Cerebellar nuclear complex (tissue), 1 donor: Measurements from ENCODE around the gene AUTS2.

Experiments
- DNase-seq, 2 experiments: peaks; one replicate each; lab custom pipeline; 2025; lab: John Stamatoyannopoulos, UW

Gene AUTS2

DNA sequence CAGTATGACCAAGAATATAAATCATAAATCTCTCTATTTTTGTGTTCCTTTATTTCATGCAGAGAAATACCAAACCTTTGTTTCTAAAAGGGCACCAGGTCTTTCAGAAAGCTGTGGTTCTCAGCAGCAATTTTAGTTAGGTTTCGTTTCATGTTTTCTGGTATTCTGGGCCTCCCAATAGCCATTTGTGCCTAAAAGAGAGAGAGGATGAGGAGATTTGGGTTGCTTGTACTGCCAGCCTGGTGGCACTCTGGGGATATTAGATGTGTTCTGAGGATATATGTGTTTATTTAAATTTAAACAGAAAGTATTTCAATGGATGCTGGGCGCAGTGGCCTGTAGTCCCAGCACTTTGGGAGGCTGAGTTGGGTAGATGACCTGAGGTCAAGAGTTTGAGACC, 471.7 kb downstream of the AUTS2 start:
- DNase-seq: no peak

DNA sequence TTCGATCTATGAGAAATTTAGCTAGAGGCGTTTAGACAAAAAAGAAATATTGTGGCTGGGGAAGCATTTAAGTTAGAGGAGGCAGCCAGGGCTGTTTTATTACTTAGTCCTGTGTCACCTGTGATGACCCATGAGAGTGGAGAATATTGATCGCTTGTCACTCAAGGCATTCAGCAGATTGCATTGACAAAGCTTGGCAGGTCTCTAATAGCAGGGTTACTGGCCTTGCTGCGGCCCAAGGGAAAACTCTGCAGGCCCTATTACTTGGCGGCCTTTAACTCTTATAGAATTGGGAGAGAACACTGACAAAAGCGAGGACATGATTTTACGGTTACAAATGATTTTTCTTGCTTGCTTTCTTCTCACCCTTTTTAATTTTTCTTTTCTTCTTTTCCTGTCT, 473.5 kb downstream of the AUTS2 start:
- no peak for DNase-seq

DNA sequence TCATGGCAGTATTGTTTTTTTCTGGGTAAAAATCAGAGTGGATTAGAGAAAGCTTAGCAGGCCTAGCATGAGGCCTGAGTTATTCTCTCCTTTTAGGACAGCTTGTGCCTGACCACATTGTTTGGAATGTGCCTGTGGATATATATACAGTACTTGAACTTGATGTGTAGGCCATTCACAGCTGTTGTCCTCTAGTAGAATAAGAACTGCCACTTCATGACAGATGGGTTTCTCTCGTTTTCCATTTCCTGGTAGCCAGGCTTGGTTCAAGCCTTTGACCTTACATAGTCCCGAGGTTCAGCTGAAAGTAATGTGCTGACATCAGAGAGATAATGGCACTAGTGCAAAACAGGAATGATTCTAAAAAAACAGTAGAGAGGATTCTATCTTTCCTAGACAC, 473.9 kb downstream of the AUTS2 start:
- DNase-seq: no peak

DNA sequence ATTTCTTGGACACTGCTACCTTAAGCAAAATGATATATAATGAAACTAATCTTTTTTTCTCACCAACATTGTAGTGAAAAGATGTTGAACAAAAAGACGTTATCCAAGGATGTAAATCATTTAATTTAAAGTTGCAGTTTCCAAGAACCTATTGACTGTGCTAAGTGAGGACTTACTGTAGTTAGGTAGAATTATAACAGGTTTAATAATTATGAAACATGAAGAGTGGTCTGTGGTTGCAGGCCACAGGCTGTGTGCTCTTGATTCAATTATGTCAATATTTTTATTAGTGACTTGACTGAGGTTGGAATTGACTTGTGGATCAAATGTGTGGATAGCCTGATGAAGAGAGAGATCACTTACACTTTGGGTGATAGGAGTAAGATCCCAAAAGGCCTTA, 478.1 kb downstream of the AUTS2 start:
- no peak for DNase-seq

DNA sequence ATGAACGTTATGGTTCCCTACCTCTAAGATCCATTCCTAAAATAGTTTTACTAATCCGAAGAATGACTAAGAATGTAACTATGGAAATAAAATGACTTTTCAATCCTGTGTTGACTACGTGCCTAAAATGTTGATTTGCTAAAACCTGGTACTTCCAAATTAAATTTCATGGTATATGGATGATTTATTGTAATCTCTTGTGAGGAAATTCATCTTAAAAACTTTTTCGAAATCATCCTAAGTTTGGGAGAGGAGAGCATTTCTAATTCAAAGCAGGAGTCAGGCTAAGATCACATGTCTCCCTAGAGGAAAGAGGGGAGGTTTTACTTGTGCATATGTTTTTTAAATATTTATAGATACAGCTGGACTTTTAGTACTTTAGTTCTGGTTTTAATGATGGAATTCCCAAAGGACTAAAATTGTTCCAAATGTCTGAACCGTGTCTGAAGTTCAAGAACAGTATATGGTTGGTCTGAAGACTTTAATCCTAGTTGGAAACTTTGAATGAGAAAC, 483.9 kb downstream of the AUTS2 start:
- DNase-seq: no peak

DNA sequence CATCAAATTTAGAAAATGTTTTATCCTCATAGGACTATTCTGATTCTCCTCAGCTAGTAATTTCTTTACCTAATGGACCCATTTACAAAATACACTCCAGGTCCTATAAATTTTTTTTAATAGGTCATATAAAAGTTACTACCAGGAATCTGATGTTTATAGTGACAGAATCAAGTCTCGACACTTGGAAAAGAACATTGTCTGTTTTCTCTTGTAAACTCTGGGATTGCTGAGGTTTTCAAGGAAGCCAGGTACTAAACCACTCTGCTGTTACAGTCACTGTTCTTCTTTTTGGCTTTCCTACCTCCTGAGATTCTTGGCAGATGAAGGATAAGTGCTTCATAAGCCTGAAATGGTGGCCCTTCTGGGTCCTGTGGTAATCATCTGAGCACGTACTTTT, 493.1 kb downstream of the AUTS2 start:
- DNase-seq: no peak

DNA sequence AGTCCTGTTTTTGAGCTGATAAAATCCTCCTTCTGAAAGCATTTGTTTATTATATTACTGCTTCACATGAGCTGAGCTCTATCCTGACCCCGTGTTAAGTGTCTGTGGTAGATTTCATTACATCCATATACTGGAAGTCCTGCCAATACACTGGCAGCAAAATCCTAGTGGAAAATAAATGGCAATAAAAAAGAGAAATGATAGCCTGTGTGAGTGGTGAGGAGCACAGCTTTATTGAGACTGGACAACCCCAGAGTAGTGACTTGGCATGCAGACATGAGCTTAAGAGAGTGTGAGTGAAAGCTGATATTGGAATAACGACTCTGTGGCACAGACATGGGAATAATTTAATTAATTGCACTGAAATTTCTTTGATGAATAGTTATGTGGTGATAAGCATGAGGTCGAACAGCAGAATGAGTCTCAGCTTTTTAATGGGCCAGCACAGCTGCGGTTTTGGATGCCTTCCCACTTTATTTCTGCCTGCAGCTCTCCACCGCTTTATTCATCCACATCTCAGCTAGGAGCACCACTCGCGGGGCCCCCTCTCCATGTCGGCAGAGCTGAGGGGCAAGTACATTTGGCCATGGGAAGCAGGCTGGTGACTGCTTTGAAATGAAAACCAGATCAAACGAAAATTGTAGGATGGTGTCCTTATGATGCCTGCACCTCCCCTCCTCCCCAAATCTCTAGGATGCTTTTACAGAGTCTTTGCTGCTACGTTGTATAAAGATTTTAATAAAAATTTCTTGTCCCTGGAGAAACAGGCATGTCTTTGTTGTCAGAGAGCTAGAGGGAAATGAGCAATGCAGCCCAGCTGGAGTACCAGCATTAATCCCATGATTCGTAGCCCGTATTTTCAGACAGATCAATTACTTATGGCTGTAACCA, 494.3 kb downstream of the AUTS2 start:
- DNase-seq: no peak

DNA sequence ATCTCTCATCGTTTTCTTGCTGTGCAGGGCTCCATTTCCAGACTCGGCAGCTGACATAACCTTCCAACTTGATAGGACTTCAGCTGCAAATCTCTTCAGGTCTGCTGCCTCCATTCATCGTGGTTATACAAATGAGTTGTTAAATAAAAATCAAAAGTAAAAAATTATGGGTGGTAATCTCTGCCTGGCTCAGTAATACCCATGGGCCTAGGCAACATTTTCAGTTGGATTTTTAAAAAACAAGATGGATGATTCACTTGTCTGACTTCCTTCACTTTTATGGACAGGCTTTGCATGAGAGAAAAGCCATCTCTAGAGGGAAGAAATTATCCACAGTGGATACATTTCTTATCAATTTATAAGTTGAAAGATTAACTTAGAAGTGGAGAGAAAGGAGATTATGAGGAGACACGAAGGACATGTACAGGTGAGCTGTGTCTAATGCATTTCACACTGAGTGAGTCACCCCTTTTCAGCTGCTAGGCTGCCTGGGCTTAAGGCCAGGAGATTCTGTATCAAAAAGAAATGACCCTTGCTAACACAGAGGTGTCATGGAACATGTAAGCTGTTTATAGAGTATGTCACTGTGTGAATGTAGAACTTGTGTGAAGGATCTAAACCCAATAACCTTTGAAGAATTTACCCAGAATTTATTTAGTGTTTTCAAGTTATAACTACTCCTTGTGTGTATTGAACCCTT, 495.1 kb downstream of the AUTS2 start:
- no peak for DNase-seq

DNA sequence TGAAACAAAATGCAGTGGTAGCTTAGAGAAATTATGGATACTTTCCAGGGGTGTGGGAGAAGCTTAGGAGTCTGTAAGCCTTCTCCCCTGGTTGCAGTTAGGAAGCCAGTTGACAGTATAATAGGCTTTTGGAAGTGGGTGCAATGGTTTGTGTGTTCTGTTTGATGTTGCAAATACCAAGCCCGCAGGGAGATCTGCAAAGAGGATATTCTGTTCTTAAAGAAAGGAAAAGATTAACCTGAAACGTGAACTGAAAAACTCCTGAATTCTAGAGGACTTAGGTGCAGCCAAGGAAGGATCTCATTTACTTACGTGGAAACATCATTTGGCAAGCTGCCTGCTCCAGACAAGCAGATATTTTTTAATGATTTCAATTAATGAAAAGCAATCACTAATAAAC, 496.6 kb downstream of the AUTS2 start:
- no peak for DNase-seq

DNA sequence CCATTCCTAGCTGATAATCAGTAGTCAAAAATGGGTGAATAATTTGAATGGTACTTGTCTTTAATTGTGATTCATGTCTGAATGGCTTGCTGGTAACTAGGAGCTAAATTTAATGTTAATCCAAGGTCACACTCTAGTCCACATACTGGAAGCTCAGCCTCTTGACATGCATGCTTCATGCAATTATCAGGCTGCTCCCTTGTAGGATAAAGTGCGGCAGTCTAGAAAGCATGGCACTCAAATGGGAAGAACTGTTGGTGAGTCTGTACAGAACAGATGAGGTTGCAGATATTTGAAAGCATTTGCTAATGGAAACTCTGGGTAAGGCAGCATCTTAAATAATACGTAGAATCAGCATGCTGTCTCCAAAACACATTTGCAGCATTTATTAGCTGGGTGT, 499.4 kb downstream of the AUTS2 start:
- DNase-seq: no peak

DNA sequence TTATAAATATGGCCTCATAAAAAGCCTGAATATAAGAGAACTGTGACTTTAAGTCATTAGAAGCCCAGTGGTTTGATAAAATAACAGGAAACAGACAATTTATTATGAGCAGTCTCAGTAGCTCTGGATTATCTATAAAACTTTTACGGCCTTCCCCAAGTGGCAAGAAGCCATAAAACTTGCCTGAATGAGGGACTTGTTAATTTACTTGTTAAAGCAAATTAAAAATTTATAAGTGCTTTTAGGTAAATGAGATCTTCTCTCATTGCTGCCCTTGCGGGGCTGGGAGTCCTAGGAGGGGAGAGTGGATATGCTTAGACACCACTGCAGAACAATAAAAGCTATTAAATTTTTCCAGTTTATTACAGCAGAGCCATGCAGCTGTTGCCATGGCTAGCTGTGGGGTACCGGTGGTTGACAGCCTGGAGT, 499.9 kb downstream of the AUTS2 start:
- DNase-seq: no peak

DNA sequence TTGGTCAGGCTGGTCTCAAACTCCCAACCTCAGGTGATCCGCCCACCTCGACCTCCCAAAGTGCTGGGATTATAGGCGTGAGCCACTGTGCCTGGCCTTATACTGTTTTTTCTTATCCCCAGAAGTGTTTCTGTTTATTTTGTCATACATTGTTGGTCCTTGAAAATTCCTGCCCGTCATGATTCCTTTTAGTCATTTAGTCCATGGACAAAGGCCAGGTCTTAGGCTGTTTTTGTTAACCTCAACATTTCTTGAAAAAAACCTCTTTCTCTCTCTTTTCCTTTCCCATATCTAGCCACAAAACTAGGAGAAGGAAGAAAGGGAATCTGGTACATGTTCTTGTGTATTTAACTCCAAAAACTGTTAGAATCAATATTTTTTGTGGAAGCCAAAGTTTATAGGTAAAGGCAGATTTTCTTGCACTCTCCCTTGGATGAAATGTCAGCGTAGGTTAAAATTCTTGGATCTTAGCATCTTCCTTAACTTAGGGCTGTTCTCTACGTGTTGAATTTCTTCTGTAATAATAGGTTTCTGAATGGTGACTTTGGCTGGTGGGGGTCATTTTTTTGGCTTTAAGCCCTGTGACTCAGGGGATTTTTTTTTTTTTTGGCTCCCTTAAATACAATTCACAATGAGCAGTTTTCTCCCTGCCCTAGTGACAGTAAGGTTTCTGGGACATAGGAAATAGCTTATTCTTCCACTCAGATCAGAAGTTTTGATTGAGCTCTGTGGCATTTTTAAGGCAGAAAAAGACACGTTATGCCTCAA, 500.8 kb downstream of the AUTS2 start:
- no peak for DNase-seq

DNA sequence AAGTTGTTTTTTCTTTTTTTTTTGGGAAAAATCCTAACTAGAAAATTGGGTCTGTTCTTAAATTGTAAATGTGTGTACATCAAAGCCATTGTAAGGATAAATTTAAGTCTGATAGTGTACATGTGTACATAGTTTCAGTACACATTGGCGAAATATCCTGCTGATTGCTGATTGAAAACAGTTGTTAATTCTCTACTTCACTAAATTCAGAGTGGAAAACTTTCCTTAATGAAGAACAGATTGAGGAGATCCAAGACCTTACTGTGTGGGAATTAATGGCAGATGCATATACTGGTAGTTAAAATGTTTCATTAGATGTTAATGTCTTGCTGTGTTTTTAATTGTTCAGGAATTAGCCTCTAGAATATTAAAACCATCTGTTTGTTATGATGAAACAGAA, 506.0 kb downstream of the AUTS2 start:
- DNase-seq: no peak

DNA sequence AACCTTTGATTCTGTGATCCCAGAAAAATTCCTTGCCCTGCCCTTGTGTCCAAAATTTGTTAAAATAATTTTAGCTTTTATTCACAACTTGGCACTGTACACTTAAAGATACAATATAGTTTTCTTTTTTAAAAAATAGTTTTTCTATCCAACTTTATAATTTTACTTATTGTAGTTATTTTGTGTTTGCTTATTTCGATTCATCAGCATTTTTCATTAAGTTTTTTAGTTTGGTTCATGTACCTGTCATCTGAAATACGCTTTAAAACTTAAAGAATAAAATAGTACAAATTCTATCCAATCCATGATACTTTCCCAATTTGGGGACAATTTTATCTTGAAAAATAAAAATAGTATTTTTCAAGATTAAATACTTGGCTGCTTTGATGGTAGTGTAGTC, 514.8 kb downstream of the AUTS2 start:
- DNase-seq: no peak

DNA sequence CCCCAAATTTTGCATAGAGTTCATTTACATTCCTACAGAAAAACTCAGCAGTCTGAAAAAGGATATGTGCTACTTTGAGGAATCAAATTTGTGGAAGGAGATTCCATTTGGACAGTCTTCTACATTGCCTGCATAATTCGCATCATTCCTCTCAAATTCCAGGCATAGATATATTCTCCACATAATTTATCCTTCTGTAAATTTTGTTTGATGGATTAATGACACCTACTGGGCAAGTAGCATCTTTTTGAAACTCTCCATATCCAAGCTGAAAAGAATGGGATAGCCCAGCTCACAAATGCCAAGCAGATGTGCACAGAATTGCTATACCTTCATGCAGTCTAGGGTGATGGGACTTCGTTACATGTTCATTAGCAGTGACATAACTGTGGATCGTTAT, 515.3 kb downstream of the AUTS2 start:
- DNase-seq: no peak

DNA sequence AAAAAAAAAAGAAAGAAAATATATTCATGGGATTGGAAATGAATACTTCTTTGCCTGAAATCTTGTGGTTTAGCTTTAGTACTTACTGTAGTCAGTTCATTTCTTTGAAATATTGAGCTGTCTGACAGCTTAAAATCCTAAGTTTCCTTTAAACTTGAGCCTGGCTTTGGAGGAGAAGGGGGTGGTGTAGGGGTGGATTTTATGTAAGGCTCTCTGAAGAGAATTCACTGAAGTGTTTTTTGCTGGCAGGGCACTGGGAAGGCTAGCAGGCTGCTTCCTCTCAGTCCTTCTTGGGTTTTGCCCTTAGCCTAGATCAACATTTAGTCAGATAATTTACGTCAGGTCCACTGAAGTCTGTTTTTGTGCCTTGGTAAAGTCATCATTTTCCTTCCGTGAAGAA, 516.5 kb downstream of the AUTS2 start:
- DNase-seq: no peak

DNA sequence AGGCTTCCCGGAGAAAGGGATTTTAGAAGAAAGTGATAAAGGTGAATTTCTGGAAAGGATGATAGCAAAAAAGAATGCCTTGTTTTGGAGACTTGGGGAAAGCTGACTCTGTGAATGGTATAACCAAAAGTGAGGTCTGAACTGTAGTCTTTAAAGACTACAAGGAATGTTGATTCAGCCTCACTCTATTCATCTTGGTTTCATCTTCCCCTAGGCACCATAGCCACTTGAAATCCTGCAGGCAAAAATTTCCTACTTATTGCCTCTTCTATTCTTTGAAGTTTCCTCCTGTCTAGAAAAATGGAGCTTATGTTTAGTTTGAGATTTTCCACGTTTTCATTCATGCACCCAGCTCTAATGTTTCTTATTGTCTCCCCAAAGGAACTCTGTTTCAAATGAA, 518.0 kb downstream of the AUTS2 start:
- DNase-seq: no peak

DNA sequence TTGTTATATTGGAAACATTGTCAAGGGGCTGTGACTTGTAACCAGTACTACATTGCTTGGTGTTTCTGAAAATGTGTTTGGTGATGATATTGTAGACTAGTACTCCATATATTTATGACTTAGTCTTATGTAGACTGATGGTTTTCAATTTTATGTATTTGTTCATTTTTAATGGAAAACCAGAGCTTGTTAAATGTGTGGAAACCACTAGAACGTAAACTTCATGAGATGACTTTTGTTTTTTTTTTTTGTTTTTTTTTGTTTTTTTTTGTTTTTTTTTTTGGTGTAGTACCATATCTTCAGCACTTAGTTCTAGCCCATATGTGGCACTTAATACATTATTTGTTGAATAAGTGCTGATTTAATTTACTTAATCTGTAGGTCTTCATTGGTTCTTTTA, 518.6 kb downstream of the AUTS2 start:
- DNase-seq: no peak

DNA sequence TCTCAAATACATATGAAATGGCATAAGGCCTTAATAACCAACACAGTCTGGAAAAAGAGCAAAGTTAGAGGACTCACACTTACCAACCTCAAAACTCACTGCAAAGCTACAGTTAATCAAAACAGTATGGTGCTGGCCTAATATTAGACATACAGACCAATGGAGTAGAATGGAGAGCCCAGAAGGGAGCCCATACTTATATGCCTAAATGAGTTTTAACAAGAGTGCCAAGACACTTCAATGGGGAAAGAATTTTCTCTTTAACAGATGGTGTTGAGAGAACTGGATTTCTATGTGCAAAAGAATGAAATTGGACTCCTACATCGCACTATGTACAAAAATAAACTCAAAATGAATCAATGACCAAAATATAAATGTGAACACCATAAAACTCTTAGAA, 522.6 kb downstream of the AUTS2 start:
- no peak for DNase-seq

DNA sequence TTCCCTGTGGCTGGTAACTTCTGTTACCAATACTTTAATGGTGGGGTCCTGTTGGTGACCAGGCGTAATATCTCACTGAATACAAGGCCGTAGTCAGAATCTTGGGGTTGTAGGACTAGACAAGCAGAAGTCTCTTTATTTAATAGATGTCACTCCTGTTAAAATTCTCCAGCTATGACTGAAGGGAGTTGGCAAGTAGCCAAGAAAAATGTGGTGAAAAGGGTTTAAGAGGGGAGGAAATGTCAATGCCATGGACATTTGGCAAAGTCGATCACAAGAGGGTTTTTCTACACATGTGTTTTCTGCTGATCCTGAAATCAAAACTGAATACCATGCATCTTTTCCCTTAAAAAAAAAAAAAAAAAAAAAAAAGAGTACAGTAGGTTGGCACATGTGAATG, 533.5 kb downstream of the AUTS2 start:
- DNase-seq: no peak

DNA sequence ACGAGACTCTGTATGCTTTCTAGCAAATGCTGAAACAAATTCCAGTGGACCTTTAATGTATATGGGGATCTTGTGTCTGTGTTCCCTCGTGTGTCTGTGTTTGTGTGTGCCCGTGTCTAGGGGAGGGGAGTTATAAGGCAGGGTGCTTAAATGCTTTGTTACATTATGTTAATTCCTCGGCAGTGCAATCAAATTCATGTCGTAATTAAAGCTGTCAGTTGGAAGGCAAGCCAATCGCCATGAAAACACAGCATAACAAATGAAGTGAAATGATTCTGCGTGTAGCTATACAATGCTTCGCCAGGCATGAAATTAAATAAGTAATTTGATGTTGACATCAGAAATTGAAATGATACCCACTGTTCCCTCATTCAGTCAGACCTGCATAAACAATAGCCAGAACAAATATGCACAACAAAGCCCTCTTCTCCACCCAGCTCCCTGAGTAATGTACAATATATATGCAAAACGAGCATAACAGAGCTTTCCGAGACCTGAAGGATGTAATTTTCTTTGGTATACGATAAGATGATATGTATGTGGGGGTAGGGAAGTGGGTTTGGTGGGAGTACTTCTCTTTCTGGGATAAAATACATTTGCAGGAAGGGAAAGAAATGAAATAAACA, 534.1 kb downstream of the AUTS2 start:
- DNase-seq: no peak
